Measurements from ENCODE around the gene WNT9B. TPM values are rescaled to one million over a fixed set of nuclear protein-coding genes. Genes with fewer than 3 reads are reported as not detected.

WNT9B gene
- total and polyA plus RNA-seq, 2 of the 13 experiments (the other 11 are each of a cell fraction or from before 2014, with no cell fraction given) = not detected

DNA sequence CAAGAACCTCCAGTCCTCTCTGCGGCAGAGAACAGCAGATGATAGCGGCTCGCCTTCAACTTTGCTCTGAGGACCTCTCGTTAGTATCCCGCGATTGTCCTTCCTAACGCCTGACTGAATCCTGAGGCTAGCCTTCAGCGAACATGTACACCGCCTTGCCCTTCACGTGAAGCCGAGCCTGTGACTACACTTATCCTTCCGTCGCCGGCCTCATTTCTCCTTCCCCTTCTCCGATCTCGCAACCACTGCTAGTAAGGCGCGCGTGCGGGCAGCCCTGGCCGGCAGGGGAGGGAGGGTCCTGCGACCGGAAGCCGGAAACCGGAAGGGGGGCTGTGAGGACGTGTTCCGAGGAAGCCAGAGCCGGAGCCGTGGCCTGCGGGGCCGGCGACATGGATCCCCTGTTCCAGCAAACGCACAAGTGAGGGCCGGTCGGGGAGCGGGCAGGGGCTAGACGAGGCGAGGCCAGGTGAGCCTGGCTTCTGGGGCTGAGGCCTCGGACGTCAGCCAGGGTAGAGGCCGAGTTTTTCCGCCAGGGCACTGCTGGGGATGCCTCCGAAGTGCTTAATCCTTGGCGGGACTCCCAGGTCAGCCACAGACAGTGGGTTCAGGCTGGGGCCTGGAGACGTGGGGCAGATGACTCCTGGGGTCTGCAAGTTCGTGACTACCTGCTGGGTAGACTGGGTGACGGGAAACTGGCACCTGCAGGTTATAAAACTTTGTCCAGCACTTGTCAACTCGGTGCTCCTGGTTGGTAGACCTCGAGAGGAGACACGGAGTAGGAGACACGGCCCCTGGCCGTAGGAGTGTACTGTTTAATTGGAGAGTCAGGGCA, 71.6 kb downstream of the WNT9B start, which contains the start of gene GOSR2 (continued):
- TF ChIP-seq, protein P1, sequence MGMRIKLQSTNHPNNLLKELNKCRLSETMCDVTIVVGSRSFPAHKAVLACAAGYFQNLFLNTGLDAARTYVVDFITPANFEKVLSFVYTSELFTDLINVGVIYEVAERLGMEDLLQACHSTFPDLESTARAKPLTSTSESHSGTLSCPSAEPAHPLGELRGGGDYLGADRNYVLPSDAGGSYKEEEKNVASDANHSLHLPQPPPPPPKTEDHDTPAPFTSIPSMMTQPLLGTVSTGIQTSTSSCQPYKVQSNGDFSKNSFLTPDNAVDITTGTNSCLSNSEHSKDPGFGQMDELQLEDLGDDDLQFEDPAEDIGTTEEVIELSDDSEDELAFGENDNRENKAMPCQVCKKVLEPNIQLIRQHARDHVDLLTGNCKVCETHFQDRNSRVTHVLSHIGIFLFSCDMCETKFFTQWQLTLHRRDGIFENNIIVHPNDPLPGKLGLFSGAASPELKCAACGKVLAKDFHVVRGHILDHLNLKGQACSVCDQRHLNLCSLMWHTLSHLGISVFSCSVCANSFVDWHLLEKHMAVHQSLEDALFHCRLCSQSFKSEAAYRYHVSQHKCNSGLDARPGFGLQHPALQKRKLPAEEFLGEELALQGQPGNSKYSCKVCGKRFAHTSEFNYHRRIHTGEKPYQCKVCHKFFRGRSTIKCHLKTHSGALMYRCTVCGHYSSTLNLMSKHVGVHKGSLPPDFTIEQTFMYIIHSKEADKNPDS (CRISPR knock-in tag; IDR thresholded peaks at IDR 0.05) = peak; percentile 76; the same call in 1 of the 2 replicates
- TF ChIP-seq ETV6 (CRISPR knock-in tag; conservative IDR thresholded peaks at IDR 0.05) = peak; percentile 94
- peak; percentile 65; the same call in 1 of the 2 replicates for TF ChIP-seq ZSCAN22 (CRISPR knock-in tag; IDR thresholded peaks at IDR 0.05)
- peak; percentile 92 to 94 for TF ChIP-seq HMGXB4 (CRISPR knock-in tag; IDR thresholded peaks at IDR 0.05; ENCODE audit: borderline replicate concordance in 1 of 2, low read depth in 1 of 2)
- TF ChIP-seq SAP130 (CRISPR knock-in tag; IDR thresholded peaks at IDR 0.05; ENCODE audit: low read depth) = peak; percentile 99
- TF ChIP-seq NR2F2 (IDR thresholded peaks at IDR 0.05; ENCODE audit: borderline replicate concordance, low read depth) = peak; percentile 31; the same call in 1 of the 2 replicates
- TF ChIP-seq BHLHE40 (IDR thresholded peaks at IDR 0.05; ENCODE audit: low read length) = peak; percentile 63; the same call in 1 of the 2 replicates
- TF ChIP-seq ZFP62 (CRISPR knock-in tag; IDR thresholded peaks at IDR 0.05) = no peak
- TF ChIP-seq HOXD1 (CRISPR knock-in tag; IDR thresholded peaks at IDR 0.05) = no peak
- 0 out of 2 replicates have a peak, but pooled peaks have one; percentile 62 for TF ChIP-seq ZNF570 (CRISPR knock-in tag; IDR thresholded peaks at IDR 0.05; ENCODE audit: borderline replicate concordance)
- TF ChIP-seq ZNF557 (CRISPR knock-in tag; IDR thresholded peaks at IDR 0.05) = no peak
- no peak for TF ChIP-seq SOX13 (IDR thresholded peaks at IDR 0.05)
- peak in 1 of 2 experiments; percentile 57; a peak in 1 of 4 replicates for TF ChIP-seq SOX13 (CRISPR knock-in tag; conservative IDR thresholded peaks at IDR 0.05 in 1 of 2, IDR thresholded peaks at IDR 0.05 in 1 of 2)
- TF ChIP-seq RXRB (CRISPR knock-in tag; IDR thresholded peaks at IDR 0.05; ENCODE audit: borderline replicate concordance) = peak; percentile 80
- no peak for TF ChIP-seq REXO4 (CRISPR knock-in tag; IDR thresholded peaks at IDR 0.05; ENCODE audit: borderline replicate concordance)
- TF ChIP-seq, protein P2, sequence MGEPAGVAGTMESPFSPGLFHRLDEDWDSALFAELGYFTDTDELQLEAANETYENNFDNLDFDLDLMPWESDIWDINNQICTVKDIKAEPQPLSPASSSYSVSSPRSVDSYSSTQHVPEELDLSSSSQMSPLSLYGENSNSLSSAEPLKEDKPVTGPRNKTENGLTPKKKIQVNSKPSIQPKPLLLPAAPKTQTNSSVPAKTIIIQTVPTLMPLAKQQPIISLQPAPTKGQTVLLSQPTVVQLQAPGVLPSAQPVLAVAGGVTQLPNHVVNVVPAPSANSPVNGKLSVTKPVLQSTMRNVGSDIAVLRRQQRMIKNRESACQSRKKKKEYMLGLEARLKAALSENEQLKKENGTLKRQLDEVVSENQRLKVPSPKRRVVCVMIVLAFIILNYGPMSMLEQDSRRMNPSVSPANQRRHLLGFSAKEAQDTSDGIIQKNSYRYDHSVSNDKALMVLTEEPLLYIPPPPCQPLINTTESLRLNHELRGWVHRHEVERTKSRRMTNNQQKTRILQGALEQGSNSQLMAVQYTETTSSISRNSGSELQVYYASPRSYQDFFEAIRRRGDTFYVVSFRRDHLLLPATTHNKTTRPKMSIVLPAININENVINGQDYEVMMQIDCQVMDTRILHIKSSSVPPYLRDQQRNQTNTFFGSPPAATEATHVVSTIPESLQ (CRISPR knock-in tag; conservative IDR thresholded peaks at IDR 0.05) = peak; percentile 28; the same call in 1 of the 2 replicates
- no peak for TF ChIP-seq ISX (CRISPR knock-in tag; conservative IDR thresholded peaks at IDR 0.05)
- peak; percentile 78 for TF ChIP-seq PCBP1 (IDR thresholded peaks at IDR 0.05; ENCODE audit: borderline replicate concordance, low read depth, low read length)
- peak; percentile 67; the same call in 1 of the 2 replicates for TF ChIP-seq ZKSCAN5 (CRISPR knock-in tag; IDR thresholded peaks at IDR 0.05)
- TF ChIP-seq ARHGAP35 (CRISPR knock-in tag; IDR thresholded peaks at IDR 0.05; ENCODE audit: borderline replicate concordance) = peak; percentile 90
- peak; percentile 56; the same call in 1 of the 2 replicates for TF ChIP-seq BRCA1 (CRISPR knock-in tag; IDR thresholded peaks at IDR 0.05)
- no peak for TF ChIP-seq MTF1 (CRISPR knock-in tag; IDR thresholded peaks at IDR 0.05)
- TF ChIP-seq KDM1A (CRISPR knock-in tag; IDR thresholded peaks at IDR 0.05) = no peak; the same call in 1 of the 2 replicates
- TF ChIP-seq FOXA1 (IDR thresholded peaks at IDR 0.05) = no peak
- no peak for TF ChIP-seq FOXA1 (CRISPR knock-in tag; IDR thresholded peaks at IDR 0.05)
